PC-9 (cell line): ENCODE measurements around the gene C4orf17. TPM values are rescaled to one million over a fixed set of nuclear protein-coding genes. Genes with fewer than 3 reads are reported as not detected.

ENCODE experiments used
- BruUV-seq: library from RNA; stranded (reverse); fragments of 400-500 nt; replicated peaks from 2 replicates; lab custom pipeline; 2021; lab: Mats Ljungman, UMichigan
- CTCF ChIA-PET: fragments of 300-600 bp; sonication (Branson Sonifier 250); formaldehyde crosslinking; loops from one replicate; lab custom pipeline; 2022; ENCODE audit warnings: antibody characterized with exemption; lab: Charles Lee
- POLR2A ChIA-PET: fragments of 300-600 bp; sonication (Branson Sonifier 250); formaldehyde crosslinking; loops from one replicate; lab custom pipeline; 2022; ENCODE audit warnings: antibody characterized with exemption; ENCODE audit not compliant: unreplicated experiment; lab: Charles Lee
- DNase-seq, 2 experiments: peaks; one replicate each; pipeline versions ENCODE4 v3.0.0 to v3.0.0-alpha.2; 2015 to 2022; ENCODE audit warnings: mixed read lengths in 1 of 2
- H2AFZ ChIP-seq: fragments of 200-600 bp; sonication (generic); 2 replicates; pipeline ENCODE4 v1.8.1; 2017; ENCODE audit warnings: antibody characterized with exemption
- H3F3A ChIP-seq: fragments of 200-600 bp; sonication (generic); 2 replicates; pipeline ENCODE4 v1.8.1; 2017; ENCODE audit warnings: antibody characterized with exemption, mild to moderate bottlenecking, low read depth; ENCODE audit not compliant: insufficient read depth
- H3K27ac ChIP-seq: fragments of 200-600 bp; sonication (generic); 2 replicates; pipeline ENCODE4 v1.6.1; 2016; ENCODE audit warnings: mixed run types
- H3K27me3 ChIP-seq: fragments of 200-600 bp; sonication (generic); 2 replicates; pipeline ENCODE4 v1.6.1; 2016; ENCODE audit warnings: low read depth, mixed run types; ENCODE audit not compliant: insufficient read depth
- H3K36me3 ChIP-seq: fragments of 200-600 bp; sonication (generic); 2 replicates; pipeline ENCODE4 v1.6.1; 2016; ENCODE audit warnings: low read depth, mixed run types
- H3K4me1 ChIP-seq: fragments of 200-600 bp; sonication (generic); replicated peaks from 2 replicates; pipeline ENCODE4 v1.6.1; 2016; ENCODE audit warnings: mixed run types; ENCODE audit not compliant: insufficient read depth
- H3K4me2 ChIP-seq: fragments of 200-600 bp; sonication (generic); 2 replicates; pipeline ENCODE4 v1.6.1; 2017; ENCODE audit warnings: mixed run types
- H3K4me3 ChIP-seq: fragments of 200-600 bp; sonication (generic); 2 replicates; pipeline ENCODE4 v1.6.1; 2016; ENCODE audit warnings: mixed run types
- H3K79me2 ChIP-seq: fragments of 200-600 bp; sonication (generic); 2 replicates; pipeline ENCODE4 v1.6.1; 2017; ENCODE audit warnings: low read depth, mixed run types
- H3K9me2 ChIP-seq: fragments of 200-600 bp; sonication (generic); 2 replicates; pipeline ENCODE4 v1.8.1; 2017; ENCODE audit warnings: mild to moderate bottlenecking; ENCODE audit not compliant: insufficient read depth
- H3K9me3 ChIP-seq: fragments of 200-600 bp; sonication (generic); 2 replicates; pipeline ENCODE4 v1.8.1; 2016; ENCODE audit warnings: low read depth; ENCODE audit not compliant: insufficient read depth
- H4K20me1 ChIP-seq: fragments of 200-600 bp; sonication (generic); 2 replicates; pipeline ENCODE4 v1.8.1; 2017; ENCODE audit not compliant: insufficient read depth
- CTCF ChIP-seq: fragments of 200-600 bp; sonication (generic); conservative IDR thresholded peaks from 2 replicates; pipeline ENCODE4 v1.6.1; 2017; ENCODE audit warnings: mixed run types, antibody characterized with exemption, mild to moderate bottlenecking, moderate library complexity
- EZH2 ChIP-seq: fragments of 200-600 bp; sonication (generic); IDR thresholded peaks from 2 replicates; pipeline ENCODE4 v1.8.0; 2017; ENCODE audit warnings: antibody characterized with exemption, low read depth
- intact Hi-C: fragments of 100-400 bp; cut with micrococcal nuclease; formaldehyde crosslinking; loops from one replicate; pipeline ENCODE4 v1.10.0; 2022; ENCODE audit not compliant: unreplicated experiment
- total RNA-seq: library from RNA; stranded (reverse); gene quantifications from 2 replicates; pipeline ENCODE4 v1.2.3, GENCODE V29; 2021

The C4orf17 gene
- total RNA-seq, 1 experiment from 2014 or later = not detected

GRCh38 chr4:99504804-99505502 is 5.9 kb upstream of the C4orf17 start:
- no peaks in the 10 kb centered on the region for H3K27me3 ChIP-seq
- no peak overlapping the region for H2AFZ ChIP-seq
- intact Hi-C loops = no loop called here
- no peaks in the 10 kb centered on the region for H3F3A ChIP-seq
- H4K20me1 ChIP-seq = no peaks in the 10 kb centered on the region
- H3K4me2 ChIP-seq = no peak overlapping the region
- no peaks in the 10 kb centered on the region for H3K4me1 ChIP-seq
- TF ChIP-seq CTCF (no peak), EZH2 (no peak)
- no TSS peak for BruUV-seq
- H3K9me3 ChIP-seq = no peaks in the 10 kb centered on the region
- ChIA-PET CTCF (no interaction called here), POLR2A (no interaction called here)
- H3K4me3 ChIP-seq = no peak overlapping the region
- H3K9me2 ChIP-seq = no peaks in the 10 kb centered on the region
- no peaks in the 10 kb centered on the region for H3K79me2 ChIP-seq
- DNase-seq = no peak
- H3K36me3 ChIP-seq = no peaks in the 10 kb centered on the region
- no peak overlapping the region for H3K27ac ChIP-seq

GRCh38 chr4:99506781-99507180 is 4.0 kb upstream of the C4orf17 start:
- DNase-seq = no peak
- POLR2A ChIA-PET = no interaction called here
- CTCF ChIA-PET = no interaction called here
- no peaks in the 10 kb centered on the region for H3K9me3 ChIP-seq
- H2AFZ ChIP-seq = no peak overlapping the region
- H3K36me3 ChIP-seq = no peaks in the 10 kb centered on the region
- no peak overlapping the region for H3K4me3 ChIP-seq
- no peaks in the 10 kb centered on the region for H3K4me1 ChIP-seq
- no peaks in the 10 kb centered on the region for H3F3A ChIP-seq
- no peak for TF ChIP-seq EZH2
- no peak for TF ChIP-seq CTCF
- H3K27ac ChIP-seq = no peak overlapping the region
- H3K79me2 ChIP-seq = no peaks in the 10 kb centered on the region
- intact Hi-C loops = no loop called here
- no peak overlapping the region for H3K4me2 ChIP-seq
- BruUV-seq = no TSS peak
- H3K27me3 ChIP-seq = no peaks in the 10 kb centered on the region
- no peaks in the 10 kb centered on the region for H3K9me2 ChIP-seq
- H4K20me1 ChIP-seq = no peaks in the 10 kb centered on the region

- Histone ChIP-seq H3K27me3 (no peaks in the 10 kb centered on the region), H3K9me2 (no peaks in the 10 kb centered on the region), H3K4me3 (no peak overlapping the region), H2AFZ (no peak overlapping the region), H3K27ac (no peak overlapping the region), H3K9me3 (no peaks in the 10 kb centered on the region), H3K79me2 (no peaks in the 10 kb centered on the region), H3K4me2 (no peak overlapping the region), H4K20me1 (no peaks in the 10 kb centered on the region), H3K4me1 (no peaks in the 10 kb centered on the region), H3F3A (no peaks in the 10 kb centered on the region), H3K36me3 (no peaks in the 10 kb centered on the region)
- TF ChIP-seq CTCF = no peak
- no peak for TF ChIP-seq EZH2
- no peak for DNase-seq
- intact Hi-C loops = no loop called here
- BruUV-seq = no TSS peak
- POLR2A ChIA-PET = no interaction called here
- CTCF ChIA-PET = no interaction called here
These were observed 3.5 kb upstream of the C4orf17 start for GRCh38 chr4:99507349-99507748.
